Uterus (tissue), 2 donors: ENCODE measurements around the gene DCTN2.

Experiments used
- CTCF ChIP-seq, 4 experiments: fragments of 200-600 bp in 2 of 4; fragments of 450-650 bp in 2 of 4; sonication (generic) in 2 of 4; IDR thresholded peaks; one replicate each; pipeline ENCODE4 v1.5.1; 2016 to 2019; ENCODE audit warnings: antibody characterized with exemption in 4 of 4, mild to moderate bottlenecking in 2 of 4, moderate library complexity in 1 of 4
- POLR2A ChIP-seq, 2 donors: fragments of 450-650 bp; IDR thresholded peaks; one replicate each; pipeline ENCODE4 v1.6.1; 2016; ENCODE audit warnings: antibody characterized with exemption in 2 of 2, mild to moderate bottlenecking in 1 of 2, moderate library complexity in 1 of 2

- TF ChIP-seq CTCF (IDR thresholded peaks at IDR 0.05): no peak
- TF ChIP-seq POLR2A (IDR thresholded peaks at IDR 0.05): no peak
These were observed 37.7 kb upstream of the DCTN2 start for GRCh38 chr12:57584690-57585089.
